Renal pelvis (tissue), 4 donors: ENCODE data around the gene TFB2M. TPM values are rescaled to one million over a fixed set of nuclear protein-coding genes. Genes with fewer than 3 reads are reported as not detected.

Source experiments
- DNase-seq: peaks from one replicate; pipeline ENCODE4 v3.0.0-alpha.2; 2013
- polyA plus RNA-seq, 3 donors: library from polyadenylated mRNA; unstranded; fragments of 120-200 nt; gene quantifications; one replicate each; pipeline ENCODE4 v1.2.1, GENCODE V29; 2013; ENCODE audit not compliant: insufficient read length in 3 of 3

Gene TFB2M
- polyA plus RNA-seq, 3 donors: 19.3 to 20.9 (median 20.1) TPM

- no peak for DNase-seq
Observed at GRCh38 chr1:246518456-246519205, 47.4 kb downstream of the TFB2M start.

- no peak for DNase-seq
Observed at GRCh38 chr1:246517391-246517790, 48.7 kb downstream of the TFB2M start.

GRCh38 chr1:246516126-246516525 lies 49.9 kb downstream of the TFB2M start:
- no peak for DNase-seq

- DNase-seq: no peak
Observed at GRCh38 chr1:246515390-246516005, 50.6 kb downstream of the TFB2M start.

- no peak for DNase-seq
Observed at GRCh38 chr1:246513619-246514343, 52.3 kb downstream of the TFB2M start.

- DNase-seq: no peak
Observed at GRCh38 chr1:246513041-246513440, 53.0 kb downstream of the TFB2M start.

GRCh38 chr1:246512635-246513034 lies 53.4 kb downstream of the TFB2M start:
- no peak for DNase-seq

GRCh38 chr1:246512230-246512629 lies 53.8 kb downstream of the TFB2M start:
- no peak for DNase-seq

GRCh38 chr1:246511203-246511602 lies 54.9 kb downstream of the TFB2M start:
- no peak for DNase-seq

- DNase-seq: no peak
Observed at GRCh38 chr1:246510147-246511030, 55.7 kb downstream of the TFB2M start.

- DNase-seq: no peak
Observed at GRCh38 chr1:246508897-246509688, 57.0 kb downstream of the TFB2M start.

GRCh38 chr1:246506674-246507481 lies 59.2 kb downstream of the TFB2M start, which contains the start of gene SMYD3:
SMYD3 (minus strand) TSS chr1:246507279.
- DNase-seq: peak; percentile 90

GRCh38 chr1:246506367-246506673 lies 59.7 kb downstream of the TFB2M start:
- DNase-seq: no peak

- DNase-seq: no peak
Observed at GRCh38 chr1:246503341-246503740, 62.7 kb downstream of the TFB2M start.

GRCh38 chr1:246497331-246497915 lies 68.6 kb downstream of the TFB2M start:
- peak; percentile 75 for DNase-seq

- DNase-seq: peak; percentile 71
Observed at GRCh38 chr1:246492611-246493245, 73.3 kb downstream of the TFB2M start.

- DNase-seq: no peak
Observed at GRCh38 chr1:246491551-246492053, 74.5 kb downstream of the TFB2M start.
